Renal pelvis (tissue), 4 donors: ENCODE measurements around the gene PATJ. TPM values are rescaled to one million over a fixed set of nuclear protein-coding genes. Genes with fewer than 3 reads are reported as not detected.

Experiments
- DNase-seq: peaks from one replicate; pipeline ENCODE4 v3.0.0-alpha.2; 2013
- polyA plus RNA-seq, 3 donors: library from polyadenylated mRNA; unstranded; fragments of 120-200 nt; gene quantifications; one replicate each; pipeline ENCODE4 v1.2.1, GENCODE V29; 2013; ENCODE audit not compliant: insufficient read length in 3 of 3

PATJ gene
- polyA plus RNA-seq, 3 donors: 38.6 to 69.8 (median 46.4) TPM

DNA sequence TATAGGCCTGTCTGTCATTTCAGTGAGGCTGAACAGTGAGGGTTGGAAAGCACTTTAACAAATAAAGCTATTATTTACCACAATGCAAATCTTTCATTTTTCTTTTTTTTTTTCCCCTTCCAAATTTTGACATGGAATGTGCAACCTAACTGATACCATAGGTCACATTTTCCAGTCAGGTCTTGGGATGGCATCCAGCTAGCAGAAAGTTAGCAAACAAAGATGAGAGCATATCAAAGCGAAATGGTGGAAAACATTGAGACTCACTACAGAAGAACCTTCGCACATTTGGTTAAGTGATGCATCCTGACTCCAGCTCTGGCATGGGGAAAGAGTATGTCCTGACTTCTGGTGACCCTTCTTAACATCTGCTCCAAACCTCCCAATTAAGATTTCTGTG is 347.3 kb downstream of the PATJ start:
- no peak for DNase-seq

DNA sequence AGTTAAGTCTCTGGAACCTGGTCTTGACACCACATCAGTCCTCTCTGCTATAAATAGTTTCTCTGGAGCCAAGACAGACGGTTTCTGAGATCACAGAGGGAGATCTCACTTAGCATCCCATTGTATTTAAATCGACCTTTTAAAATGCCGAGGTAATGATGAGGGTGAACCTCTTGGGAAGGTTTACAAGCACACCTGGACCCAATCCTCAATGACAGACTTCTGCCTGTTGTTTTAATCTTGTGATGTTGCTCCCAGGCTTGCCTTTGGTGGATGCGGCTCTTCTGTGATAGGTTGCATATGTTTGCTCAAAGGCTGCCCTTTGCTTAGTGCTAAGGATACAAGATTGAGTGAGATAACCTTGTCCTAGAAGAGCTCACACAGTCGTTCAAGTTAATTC is 347.7 kb downstream of the PATJ start:
- DNase-seq: no peak

DNA sequence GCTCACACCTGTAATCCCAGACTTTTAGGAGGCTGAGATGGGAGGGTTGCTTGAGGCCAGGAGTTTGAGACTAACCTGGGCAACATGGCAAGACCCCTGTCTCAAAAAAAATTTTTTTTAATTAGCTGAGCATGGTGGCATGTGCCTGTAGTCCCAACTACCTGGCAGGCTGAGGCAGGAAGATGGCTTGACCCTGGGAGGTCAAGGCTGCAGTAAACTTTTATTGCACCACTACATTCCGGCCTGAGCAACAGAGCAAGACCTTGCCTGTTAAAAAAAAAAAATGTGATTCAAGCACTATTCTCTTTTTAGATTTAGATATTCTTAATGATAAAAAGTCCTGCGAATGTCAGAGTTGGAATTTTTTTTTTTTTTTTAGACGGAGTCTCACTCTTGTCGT is 349.8 kb downstream of the PATJ start:
- no peak for DNase-seq

DNA sequence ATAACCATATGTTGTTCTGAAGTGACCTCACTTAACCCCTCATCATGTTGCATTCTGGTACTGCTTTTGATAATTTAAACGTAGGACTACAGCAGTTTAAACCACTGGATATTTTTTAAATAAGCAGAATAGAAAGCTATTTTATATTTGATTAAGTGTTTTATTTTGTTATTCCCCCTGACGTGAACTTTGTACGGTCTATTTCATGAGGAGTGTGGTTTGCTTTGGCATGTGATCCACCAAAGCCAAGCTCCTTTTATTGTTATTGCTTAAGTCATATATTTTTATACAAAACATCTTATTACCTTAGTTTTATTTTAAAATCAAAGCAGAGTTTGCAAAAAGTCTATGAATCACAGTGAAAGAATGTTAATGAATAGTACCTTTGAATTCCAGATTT is 351.0 kb downstream of the PATJ start:
- DNase-seq: no peak

DNA sequence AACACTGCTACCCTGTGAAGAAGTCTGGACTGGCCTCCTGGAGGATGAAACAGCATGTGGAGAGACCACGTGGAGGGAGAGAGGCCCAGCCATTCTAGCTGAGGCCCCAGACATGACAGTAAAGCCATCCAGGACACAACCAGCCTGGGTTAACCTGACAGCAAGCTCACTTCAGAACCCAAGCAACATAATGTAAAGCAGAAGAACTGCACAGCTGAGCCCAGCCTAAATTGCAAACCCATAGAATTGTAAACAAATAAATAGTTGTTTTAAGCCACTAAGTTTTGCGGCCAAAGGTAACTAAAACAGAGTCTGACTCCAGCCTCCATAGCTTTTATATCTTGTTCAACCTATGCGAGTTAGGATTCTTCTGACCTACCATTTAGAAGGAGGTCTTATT is 355.2 kb downstream of the PATJ start:
- no peak for DNase-seq

DNA sequence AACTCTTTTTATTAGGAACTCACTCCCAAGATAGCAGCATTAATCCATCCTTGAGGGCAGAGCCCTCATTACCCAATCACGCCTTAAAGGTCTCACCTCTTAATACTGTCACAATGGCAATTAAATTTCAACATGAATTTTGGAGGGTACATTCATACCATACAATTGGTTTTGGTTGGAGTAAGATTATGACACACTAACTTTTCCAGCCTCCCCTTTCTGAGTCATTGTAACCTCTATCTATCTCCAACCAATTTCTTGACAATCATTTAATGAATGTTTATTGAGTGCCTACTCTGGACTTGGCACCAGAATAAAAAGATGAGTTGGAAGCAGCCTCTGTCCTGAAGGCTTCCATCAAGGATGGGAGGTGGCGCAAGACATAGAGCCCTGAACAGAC is 358.2 kb downstream of the PATJ start:
- DNase-seq: no peak

DNA sequence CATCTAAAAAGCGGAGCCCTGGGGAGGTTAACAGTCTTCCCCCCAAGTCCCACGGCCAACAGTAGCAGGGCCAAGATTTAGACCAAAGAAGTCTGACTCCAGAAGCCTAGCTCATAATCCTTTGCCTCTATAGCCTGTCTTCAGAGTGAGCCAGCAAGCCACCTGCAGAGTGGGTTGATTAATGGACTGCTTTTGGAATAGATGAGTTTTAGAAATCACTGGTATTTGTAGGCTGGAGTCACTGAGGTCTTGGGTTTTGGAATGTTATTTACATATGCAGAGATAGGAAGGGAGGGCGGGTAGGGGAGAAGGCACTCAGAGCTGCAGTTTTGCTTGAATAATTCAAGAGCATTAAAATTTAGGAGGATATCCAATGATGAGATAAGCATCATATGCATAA is 361.6 kb downstream of the PATJ start:
- no peak for DNase-seq

DNA sequence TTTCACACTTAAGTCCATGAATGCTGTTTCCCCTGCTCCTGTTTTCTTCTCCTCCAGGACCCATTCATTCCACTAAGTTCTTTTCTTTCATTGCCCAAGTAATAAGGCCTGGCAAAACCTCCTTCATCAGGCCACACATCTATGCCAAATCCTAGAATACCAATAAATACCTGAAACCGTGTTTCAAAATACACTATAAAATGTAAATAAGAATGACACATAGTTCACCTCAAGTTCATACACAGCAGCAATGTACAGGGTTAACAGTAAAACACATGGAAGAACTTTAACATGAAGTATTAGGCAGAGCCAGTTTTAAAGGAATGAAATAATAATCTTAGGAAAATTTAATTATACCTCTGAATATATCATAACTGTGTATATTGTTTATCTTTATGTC is 365.6 kb downstream of the PATJ start:
- no peak for DNase-seq

DNA sequence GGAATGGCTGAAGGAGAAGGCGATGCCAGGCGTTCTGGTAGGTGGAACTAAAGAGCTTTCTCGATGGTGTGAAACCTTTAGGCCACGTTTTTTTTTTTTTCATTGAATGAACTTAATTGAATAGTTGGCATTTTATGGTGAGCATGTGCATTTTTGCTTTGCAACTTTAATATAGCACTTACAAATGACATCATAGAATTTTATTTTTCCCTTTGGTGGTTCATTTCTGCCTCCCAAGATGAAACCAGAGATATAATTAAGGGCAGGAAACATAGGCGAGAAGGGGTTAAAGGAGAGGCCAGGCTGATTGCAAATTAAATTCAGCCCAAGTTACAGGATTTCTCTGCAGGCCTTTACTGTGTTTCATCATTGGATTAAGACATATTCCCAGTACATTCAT is 366.8 kb downstream of the PATJ start:
- no peak for DNase-seq

DNA sequence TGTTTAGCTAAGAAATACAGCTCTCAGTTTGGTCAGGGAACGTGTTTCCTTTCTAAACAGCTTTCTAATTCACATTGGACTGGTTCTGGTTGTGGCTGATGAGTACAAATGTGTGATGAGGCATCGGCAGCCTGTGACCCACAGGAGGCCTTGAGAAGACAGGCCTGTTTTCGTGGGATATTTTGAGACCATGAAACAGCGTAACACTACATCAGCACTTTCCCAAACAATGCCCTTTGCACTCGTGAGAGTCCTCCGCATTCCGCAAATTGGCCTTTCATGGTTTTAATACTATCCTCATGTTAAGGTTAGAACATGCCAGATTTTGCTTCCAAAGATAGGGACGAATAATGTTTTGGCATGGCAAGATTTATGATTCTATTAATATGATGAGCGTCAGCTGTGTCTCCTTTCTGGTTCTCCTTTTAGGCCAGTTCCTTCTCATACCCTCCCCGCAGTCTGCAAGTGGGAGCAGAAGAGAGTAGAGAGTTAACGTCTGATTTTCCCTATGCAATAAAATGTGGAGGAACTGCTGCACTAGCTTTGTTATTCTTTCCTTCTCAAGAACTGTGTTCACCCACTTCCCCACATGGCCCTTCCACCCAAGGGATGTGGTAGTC is 368.0 kb downstream of the PATJ start:
- no peak for DNase-seq

DNA sequence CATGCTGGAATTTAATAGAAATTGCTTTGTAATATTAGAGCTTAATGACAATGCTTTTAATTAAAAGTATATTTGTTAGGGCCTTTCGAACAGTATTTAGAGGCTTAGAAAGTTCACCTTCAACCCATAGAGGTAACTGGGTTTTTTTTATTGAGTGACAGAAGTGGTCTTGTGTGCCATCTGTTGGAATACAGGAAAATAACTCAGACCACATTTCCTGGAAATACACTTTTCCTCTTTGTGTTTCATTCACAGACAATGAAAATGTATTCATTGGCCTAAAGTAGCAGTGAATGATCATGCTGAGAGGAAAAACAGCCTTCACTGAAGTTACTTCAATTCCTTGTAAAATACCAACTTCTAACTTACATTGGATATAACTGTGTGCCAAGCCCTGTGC is 368.8 kb downstream of the PATJ start:
- DNase-seq: no peak

DNA sequence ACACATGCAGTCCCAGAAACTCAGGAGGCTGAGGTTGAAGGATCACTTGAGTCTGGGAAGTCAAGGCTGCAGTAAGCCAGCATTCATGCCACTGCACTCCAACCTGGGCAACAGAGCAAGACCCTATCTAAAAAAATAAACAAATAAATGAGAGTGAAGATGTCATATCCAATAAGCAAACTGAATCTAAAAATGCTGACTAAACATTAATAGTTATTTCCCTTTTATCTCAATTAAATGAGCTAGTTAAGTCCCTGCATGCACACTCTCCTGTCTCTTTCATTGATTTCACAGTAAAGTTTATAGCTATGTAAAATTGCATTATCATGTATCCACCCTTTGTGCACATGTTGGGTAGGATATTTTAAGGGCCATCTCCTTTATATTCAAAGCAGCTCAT is 371.2 kb downstream of the PATJ start:
- no peak for DNase-seq

DNA sequence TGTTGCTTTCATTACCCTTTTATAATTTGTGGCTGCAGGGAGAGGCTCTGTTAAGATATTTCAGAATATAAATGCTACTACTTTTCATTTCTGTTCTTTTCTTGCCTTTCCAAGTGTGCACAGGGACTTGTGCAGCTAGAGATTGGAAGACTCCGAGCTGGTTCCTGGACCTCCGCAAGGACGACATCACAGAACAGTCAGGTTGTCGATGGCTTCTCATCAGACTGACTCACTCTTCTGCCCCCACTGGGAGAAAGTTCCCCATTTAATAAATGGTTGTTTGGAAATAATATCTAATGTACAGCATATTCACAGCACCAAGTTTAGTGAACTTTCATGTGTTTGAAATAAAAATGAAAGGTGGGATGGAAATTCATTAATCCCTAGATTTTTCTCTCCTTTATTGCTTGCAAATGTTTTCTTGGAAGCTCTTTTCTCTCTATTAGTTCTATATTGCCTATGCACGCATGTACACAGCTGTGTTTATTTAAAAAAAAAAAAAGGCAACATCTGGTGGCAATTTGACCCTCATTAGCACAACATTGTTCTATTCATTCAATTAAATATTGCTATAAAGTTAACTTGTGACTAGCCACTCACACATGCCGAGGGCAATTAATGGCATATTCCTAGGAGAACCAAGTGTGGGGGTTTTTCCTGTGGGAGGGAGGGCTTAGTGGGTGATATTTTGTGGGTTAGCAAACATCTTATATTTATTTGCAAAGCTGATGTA is 374.9 kb downstream of the PATJ start:
- no peak for DNase-seq

DNA sequence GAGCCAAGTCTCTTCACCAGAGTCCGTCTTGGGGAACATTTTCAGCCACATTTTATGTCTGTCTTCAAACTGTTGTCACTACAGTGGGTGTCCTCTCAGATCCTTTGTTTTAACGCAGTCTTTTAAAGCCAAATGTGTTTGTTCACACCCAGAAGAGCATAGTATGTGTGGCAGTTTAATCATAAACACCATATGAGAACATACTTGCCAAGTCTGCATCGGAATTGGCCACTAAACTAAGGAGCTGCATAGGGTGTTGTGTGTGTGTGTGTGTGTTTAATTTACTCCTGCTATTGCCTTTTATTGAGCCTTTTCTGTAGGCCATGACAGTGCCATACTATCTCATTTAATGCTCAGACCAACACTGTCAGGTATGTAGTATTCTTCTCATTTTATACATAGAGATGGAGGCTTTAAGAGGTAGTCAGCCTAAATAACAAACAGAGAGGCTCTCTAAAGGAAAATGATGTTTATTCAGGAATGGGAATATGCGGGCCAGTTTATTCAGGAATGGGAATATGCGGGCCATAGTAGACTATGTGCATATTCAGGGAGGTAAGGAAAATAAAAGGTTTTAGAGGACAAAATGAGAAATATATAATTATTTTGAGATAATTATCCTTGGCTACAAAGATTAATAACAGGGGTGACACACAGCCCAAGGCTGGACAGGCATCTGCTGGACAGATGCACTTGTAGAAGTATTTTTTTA is 384.5 kb downstream of the PATJ start:
- DNase-seq: no peak

DNA sequence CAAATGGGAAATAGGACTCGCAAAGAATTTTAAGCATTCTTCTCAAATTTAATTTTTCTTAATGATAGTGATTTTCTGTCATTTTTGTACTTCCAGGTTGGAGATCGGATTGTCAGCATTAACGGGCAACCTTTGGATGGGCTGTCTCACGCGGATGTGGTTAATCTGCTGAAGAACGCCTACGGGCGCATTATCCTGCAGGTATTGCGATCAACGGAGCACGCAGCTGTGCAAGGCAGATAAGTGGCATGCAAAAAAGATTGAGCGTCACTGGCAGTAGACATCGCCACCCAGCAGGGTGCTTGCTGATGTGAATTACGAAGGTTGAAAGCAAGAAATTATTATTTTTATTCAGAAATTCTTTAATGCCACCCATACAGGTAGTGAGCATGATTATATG is 386.5 kb downstream of the PATJ start:
- no peak for DNase-seq

DNA sequence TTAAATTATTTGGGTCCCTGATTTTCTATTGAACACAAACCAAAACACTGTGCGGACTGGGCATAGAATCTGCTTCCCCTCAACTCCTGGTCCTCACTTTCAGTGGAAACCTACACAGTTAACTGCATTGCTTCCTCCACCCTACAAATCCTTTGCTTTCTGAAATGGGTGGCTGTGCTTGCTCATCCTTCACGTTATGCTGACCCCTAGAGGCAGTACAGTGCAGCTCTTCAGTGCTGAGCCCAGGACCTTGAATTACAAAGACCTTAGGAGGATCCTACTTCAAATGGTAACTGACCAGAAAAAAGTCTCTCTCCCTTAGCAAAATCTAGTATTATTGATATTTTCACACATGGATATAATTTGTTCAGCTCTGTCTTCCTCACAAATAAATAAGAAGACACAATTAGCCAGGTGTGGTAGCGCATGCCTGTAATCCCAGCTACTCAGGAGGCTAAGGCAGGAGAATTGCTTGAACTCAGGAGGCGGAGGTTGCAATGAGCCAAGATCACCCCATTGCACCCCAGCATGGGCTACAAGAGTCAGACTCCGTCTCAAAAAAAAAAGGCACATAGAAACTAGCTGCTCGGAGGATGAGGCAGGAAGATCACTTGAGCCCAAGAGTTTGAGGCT is 388.9 kb downstream of the PATJ start:
- peak; percentile 54 for DNase-seq

DNA sequence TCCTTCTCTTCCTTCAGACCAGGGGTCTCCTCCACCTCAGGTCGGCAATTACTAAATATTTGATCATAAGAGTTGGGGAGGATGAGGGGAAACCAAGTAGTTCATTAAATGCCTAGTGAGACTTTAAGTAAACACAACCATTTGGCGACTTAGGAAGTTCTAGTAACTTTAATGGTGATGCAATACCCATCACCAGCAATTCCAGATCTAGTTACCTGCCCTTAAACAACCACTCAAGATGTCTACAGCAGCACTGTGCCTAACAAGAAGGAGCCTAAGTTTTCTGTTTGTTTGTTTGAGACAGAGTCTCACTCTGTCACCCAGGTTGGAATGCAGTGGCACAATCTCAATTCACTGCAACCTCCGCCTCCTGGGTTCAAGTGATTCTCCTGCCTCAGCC is 395.7 kb downstream of the PATJ start:
- no peak for DNase-seq

DNA sequence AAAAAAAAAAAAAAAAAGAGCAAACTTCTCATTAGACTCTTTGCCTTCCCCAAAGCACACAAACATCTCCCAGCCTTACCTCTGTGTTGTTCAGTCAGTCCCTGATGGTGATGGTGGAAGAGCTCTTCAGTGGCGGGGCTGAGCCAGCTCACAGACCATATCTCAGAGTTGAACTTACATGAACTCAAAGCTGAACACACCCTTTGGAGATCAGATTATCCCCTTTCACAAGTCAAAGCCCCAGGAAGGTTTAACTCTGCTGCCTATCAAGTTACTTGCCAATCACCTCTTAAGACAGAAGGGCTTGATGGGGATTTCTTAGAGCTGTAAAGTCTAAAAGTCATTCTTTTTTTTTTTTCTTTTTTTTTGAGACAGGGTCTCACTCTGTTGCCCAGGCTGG is 397.1 kb downstream of the PATJ start:
- DNase-seq: no peak

DNA sequence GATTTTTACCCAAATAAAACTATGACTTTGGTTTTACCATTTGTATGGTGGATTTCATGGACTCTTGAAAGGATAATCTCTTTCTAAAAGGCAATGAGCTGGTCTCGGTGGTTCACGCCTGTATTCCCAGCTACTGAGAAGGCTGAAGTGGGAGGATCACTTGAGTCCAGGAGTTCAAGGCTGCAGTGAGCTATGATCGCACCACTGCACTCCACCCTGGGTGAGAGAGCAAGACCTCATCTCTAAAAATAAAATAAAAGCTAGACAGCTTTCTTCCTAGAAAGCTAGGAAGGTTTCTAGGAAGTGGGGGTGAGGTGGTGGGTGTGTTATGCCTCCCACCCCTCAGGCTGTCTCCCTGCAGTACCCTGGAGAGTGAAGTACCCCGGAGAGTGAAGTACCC is 398.4 kb downstream of the PATJ start:
- DNase-seq: no peak

DNA sequence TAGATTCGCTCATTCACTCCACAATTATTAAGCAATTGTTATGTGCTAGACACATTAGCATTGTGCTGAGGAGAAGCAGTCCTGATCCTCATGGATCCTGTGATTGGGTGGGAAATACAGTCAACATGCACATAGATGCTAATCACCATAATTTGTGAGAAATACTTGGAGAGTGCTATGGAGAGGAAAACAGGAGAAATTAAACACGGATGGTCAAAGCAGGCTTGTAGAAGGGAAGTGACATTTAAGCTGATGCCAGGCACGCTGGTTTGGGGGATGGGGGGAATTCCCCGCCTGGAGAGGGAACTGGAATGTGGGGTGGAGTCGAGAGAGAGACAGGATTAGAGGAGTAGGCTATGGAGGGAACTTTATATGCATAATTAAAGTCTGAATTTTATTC is 400.2 kb downstream of the PATJ start:
- peak; percentile 9 for DNase-seq

DNA sequence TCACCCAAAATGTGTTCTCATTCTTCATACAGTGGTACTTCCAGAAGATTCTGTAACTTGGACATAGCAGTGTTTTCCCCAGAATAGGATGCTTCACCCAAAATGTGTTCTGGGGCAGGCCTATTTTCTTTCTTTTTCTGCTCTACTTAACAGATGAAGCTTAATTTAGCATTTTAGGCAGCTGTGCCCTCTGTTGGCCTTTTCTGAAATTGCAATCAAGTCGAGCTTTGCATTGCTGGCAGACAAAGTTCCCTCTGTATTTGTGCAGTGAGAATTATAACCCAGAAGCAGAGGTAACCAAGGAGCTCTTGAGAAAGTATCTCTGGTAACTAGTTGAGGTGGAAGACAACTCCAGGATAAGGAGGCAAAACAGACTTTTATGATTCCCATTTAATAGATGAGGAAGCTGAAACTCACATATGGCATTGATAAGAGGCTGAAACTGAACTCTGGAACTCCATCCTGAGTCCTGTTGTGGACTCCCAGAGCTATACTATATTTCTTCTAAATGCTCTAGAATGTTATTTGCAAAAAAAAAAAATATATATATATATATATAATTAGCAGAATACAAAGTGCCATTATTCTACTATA is 402.1 kb downstream of the PATJ start:
- peak; percentile 56 for DNase-seq

DNA sequence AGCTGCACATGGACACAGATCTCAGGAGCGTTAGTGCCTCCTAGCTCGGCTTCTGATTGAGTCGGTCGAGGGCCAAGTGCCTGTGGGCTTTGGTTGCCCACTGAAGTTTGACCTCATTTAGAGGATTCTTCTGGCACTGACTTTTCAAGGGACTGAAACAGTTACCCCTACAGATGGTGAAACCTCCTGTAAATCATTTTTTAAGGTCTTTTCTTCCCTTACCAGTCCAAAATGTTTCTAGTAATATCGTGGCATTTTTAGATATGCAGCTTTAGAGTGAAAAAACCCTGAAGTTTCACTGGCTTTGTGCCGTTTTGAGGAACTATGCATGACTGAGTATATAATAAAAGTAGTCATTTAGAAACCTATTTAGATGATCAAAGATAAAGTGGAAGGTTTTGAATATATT is 417.7 kb downstream of the PATJ start:
- no peak for DNase-seq

DNA sequence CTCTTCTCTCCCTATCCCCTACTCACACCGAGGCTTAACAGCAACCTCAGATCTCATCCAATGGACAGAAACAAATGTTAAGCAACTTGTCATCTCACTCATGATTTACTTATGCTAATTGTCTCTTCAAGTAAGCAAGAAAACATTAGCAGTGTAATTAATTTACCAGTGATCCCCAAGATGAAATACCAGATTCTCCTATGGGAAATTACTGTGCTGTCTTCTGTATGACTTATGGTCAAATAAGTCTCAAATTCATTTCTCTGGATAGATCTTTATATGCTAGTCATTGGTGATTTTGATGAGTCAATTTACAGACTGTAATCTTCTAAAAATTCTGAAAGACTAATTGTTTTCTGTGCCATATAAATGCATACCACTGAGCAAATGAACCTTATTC is 419.4 kb downstream of the PATJ start:
- DNase-seq: no peak
